ENCODE data around the gene MUCL3.
"Not testable (repeated sequence)": the region's sequence is repeated elsewhere in the genome, so short reads cannot be mapped to it uniquely, and the experiment has no call there.

Gene MUCL3

DNA sequence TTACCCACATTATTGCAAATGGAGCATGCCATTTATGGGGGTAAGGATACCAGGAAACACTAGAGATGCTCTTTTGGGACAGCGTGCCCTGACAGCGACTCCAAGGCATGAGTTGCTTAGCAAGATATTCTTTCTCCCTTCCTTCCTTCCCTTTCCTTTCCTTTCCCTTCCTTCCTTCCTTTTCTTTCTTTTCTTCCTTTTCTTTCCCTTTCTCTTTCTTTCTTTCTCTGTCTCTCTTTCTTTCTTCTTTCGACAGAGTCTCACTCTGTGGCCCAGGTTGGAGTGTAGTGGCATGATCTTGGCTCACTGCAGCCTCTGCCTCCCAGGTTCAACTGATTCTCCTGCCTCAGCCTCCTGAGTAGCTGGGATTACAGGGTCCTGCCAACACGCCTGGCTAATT, 3.3 kb downstream of the MUCL3 start:
- DNase-seq (ENCODE audit: low spot score): no peak

DNA sequence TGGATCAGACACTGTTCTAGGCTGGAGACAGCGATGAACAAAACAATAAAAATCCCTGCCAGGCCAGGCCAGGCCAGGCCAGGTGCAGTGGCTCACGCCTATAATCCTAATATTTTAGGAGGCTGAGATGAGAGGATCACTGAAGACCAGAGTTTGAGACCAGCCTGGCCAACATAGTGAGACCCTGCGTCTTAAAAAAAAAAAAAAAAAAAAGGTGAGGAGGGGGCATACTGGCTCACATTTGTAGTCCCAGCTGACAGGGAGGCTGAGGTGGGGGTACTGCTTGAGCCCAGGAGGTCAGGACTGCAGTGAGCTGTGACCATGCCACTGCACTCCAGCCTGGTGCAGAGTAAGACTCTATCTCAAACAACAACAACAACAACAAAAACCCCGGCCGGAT, 4.5 kb downstream of the MUCL3 start:
- no peak for DNase-seq (ENCODE audit: low spot score)

GRCh38 chr6:30947231-30947630, 6.5 kb downstream of the MUCL3 start:
- no peak for DNase-seq (ENCODE audit: low spot score)

GRCh38 chr6:30948811-30949210, 8.0 kb downstream of the MUCL3 start:
- DNase-seq (ENCODE audit: low spot score): no peak

GRCh38 chr6:30951907-30952469, 11.2 kb downstream of the MUCL3 start:
- no peak for DNase-seq (ENCODE audit: low spot score)

GRCh38 chr6:30954631-30955366, 14.0 kb downstream of the MUCL3 start:
- peak; percentile 35 for DNase-seq (ENCODE audit: low spot score)

GRCh38 chr6:30955367-30956042, 14.7 kb downstream of the MUCL3 start:
- DNase-seq (ENCODE audit: low spot score): peak; percentile 64

DNA sequence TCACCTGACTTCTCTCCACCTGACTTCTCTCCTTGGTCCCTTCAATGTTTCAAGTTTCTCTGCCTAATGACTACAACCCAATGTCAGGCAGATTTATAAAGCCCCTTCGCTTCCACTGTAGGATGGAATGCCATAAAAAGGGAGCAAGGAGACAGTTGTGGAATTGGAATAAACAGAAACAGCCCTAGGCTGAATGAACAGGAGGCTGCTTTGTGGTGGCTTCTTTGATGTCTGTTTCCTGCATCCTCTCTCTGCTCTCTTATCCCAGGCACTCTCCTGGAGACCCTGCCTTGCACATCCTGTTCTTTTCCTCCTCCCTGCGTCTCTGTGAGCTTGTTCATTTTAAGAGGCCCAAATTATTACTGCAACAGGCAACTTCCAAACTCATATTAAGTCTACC, 16.9 kb downstream of the MUCL3 start:
- DNase-seq (ENCODE audit: low spot score): no peak

DNA sequence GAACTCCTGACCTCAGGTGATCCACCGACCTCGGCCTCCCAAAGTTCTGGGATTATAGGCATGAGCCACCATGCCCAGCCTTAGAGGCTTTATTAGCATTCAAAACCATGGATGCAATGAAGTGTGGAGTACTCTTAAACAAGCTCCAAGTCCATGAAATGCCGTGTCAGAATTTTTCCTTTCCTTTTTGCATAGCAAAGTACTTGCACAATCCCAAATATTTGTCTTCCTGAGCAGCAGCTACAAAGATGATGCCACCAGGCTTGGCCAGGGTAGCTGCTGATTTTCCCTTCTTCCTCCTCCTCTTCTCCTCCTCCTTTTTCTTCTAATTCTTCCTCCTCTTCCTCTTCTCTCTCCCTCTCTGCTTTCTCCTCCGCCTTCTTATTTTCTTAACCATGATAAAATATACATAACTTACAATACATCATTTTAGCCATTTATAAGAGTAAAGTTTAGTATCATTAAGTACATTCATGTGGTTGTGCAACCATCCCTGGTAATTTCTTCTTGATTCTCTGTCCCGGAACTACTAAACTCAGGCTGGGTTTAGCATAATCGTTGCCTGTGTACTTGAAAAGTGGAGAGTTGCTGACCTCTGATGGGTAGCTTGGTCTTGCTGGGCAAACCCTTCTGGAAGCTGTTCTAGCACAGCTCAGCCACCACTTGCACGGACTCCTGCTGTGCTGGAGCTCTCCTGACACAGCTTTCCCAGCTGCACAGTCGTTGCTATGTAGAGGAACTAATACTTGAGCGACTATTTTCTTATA, 20.3 kb downstream of the MUCL3 start:
- DNase-seq (ENCODE audit: low spot score): peak; percentile 70

DNA sequence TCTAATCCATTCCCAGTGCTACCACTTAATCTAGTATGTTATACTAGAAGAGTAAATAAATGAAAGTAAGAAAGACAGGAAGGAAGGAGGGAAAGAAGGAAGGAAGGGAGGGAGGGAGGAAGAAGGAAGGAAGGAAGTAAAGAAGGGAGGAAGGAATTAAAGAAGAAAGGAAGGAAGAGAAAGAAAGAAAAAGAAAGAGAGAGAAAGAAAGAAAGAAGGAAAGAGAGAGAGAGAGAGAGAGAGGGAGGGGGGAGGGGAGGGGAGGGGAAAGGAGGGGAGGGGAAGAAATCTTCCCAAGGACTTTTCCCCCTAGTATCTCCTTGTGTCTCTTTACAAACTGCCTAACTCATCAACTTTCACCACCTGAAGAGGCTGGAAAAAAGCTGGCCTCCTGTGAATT, 21.9 kb downstream of the MUCL3 start:
- no peak for DNase-seq (ENCODE audit: low spot score)

GRCh38 chr6:30963641-30964040, 22.9 kb downstream of the MUCL3 start:
- DNase-seq (ENCODE audit: low spot score): peak; percentile 35

GRCh38 chr6:30964075-30964474, 23.3 kb downstream of the MUCL3 start:
- no peak for DNase-seq (ENCODE audit: low spot score)

DNA sequence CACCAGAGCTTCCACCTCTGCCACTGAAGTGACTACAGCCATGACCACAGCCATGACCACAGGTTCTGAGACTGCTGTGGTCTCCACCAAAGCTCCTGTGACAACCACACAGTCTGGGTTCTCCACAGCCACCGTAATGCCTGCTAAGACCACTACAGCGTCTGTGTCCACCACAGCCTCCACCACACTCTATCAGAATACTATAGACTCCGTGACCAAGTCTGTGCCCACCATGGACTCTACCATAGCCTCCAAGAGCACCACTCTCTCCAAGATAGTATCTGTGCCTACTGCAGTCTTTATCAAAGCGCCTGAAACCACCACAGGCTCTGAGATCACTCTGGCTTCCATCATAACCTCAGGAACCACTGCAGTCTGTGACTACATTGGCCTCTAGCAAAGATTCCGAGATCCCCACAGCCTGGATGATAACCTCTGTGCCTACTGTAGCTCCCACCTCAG, 24.4 kb downstream of the MUCL3 start:
- no peak for DNase-seq (ENCODE audit: low spot score)

GRCh38 chr6:30966154-30966553, 25.4 kb downstream of the MUCL3 start:
- no peak for DNase-seq (ENCODE audit: low spot score)

DNA sequence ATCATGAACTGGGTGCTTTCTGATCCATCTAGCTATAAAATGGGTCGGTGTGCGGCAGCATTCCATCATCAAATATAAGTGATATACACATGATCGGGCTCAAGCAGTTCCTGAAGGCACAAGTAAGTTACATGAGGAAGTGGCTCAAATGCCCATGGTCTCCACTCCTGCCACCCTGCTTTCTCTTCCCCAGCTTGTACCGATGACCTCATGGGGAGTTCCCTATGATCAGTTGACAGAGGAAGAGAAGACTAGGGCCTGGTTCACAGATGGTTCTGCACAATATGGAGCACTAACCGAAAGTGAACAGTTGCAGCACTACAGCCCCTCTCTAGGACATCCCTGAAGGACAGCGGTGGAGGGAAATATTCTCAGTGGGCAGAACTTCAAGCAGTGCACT, 28.4 kb downstream of the MUCL3 start:
- not testable (repeated sequence) for DNase-seq (ENCODE audit: low spot score)

GRCh38 chr6:30970946-30971345, 30.2 kb downstream of the MUCL3 start:
- DNase-seq (ENCODE audit: low spot score): no peak

DNA sequence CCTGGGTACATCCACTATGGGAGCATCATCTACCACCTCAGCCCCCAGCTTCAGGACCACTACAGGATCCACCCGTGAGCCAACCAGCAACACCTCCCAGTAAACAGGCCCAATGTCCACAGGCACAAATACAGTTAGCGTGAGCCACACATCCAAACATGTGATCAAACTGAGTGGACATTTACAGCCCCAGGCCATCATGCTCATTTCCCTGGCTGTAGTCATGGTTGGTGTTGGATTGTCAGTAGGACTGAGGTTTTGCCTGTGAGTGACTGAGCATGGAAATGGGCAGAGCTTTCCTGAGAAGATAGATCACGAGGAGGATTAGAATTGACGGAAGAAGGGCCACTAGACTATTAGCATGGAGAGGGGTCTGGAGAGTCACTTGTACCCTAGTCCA, 32.0 kb downstream of the MUCL3 start:
- DNase-seq (ENCODE audit: low spot score): no peak

- no peak for DNase-seq (ENCODE audit: low spot score)
Observed at GRCh38 chr6:30974490-30975252, 33.9 kb downstream of the MUCL3 start.

- no peak for DNase-seq (ENCODE audit: low spot score)
Observed at GRCh38 chr6:30979141-30979540, 38.4 kb downstream of the MUCL3 start.

GRCh38 chr6:30979690-30980089, 38.9 kb downstream of the MUCL3 start:
- DNase-seq (ENCODE audit: low spot score): no peak

DNA sequence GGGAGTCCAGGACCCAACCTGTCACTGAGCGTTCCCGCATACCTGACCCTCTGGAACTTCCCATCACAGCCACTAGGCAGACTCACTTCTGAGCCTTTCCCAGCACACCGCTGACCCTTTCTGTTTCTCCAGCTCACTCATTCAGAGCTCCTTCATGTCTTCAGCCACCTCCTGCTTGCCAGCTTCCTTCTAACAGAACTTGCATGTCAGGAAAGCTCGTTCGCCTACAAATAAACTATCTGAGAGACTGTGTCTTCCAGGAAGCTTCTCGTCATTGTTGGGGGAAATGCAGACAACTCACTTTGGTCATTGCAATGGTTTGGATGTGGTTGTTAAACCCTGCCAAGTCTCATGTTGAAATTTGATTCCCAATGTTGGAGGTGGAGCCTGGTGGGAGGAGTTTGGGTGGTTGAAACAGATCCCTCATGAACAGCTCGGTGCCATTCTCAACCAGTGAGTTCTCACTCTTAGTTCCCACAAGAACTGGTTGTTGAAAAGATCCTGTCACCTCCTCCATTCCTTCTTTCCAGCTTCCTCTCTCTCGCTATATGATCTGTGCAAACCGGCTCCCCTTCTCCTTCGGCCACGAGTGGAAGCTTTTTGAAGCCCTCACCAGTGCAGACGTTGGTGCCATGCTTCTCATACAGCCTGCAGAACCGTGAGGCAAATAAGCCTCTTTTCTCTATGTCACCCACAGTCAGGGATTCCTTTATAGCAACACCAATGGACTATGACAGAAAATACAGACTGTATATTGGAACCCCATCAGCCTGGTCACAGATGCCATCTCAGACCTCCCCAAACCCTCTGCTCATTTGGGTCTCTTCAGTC, 41.4 kb downstream of the MUCL3 start:
- DNase-seq (ENCODE audit: low spot score): peak; percentile 76

Measured in kidney tubule cell (primary cell).